PC-3 (cell line): ENCODE results near the gene TEDC1. TPM values are rescaled to one million over a fixed set of nuclear protein-coding genes. Genes with fewer than 3 reads are reported as not detected.

Experiments used
- ATAC-seq: fragments of 200-7000 bp; cut with Tn5 transposase; 2 replicates; pipeline ENCODE4 v1.9.1; 2020; ENCODE audit warnings: mild to moderate bottlenecking, moderate library complexity
- BruUV-seq: library from RNA; stranded (reverse); fragments of 400-500 nt; replicated peaks from 2 replicates; lab custom pipeline; 2021; lab: Mats Ljungman, UMichigan
- CTCF ChIA-PET: fragments of 300-600 bp; sonication (Branson Sonifier 250); formaldehyde crosslinking; loops from one replicate; lab custom pipeline; 2022; ENCODE audit warnings: antibody characterized with exemption; lab: Charles Lee
- POLR2A ChIA-PET: fragments of 300-600 bp; sonication (Branson Sonifier 250); formaldehyde crosslinking; loops from one replicate; lab custom pipeline; 2022; ENCODE audit warnings: antibody characterized with exemption; ENCODE audit not compliant: unreplicated experiment; lab: Charles Lee
- DNase-seq: peaks from one replicate; pipeline ENCODE4 v3.0.0-alpha.2; 2015
- H2AFZ ChIP-seq: fragments of 300-600 bp; sonication (generic); 2 replicates; pipeline ENCODE4 v1.6.0; 2016; ENCODE audit warnings: antibody characterized with exemption, low read length
- H3F3A ChIP-seq: fragments of 300-600 bp; sonication (generic); one replicate; pipeline ENCODE4 v1.6.0; 2017; ENCODE audit warnings: antibody characterized with exemption, low read length, control low read depth, mild to moderate bottlenecking; ENCODE audit not compliant: unreplicated experiment
- H3K27ac ChIP-seq: fragments of 300-600 bp; sonication (generic); 2 replicates; pipeline ENCODE4 v1.5.1; 2016; ENCODE audit warnings: mild to moderate bottlenecking, low read length
- H3K27me3 ChIP-seq: fragments of 300-600 bp; sonication (generic); 2 replicates; pipeline ENCODE4 v1.6.1; 2016; ENCODE audit warnings: low read length, mixed read lengths
- H3K36me3 ChIP-seq: fragments of 300-600 bp; sonication (generic); 2 replicates; pipeline ENCODE4 v1.6.1; 2016; ENCODE audit warnings: low read depth, mixed run types, low read length, mixed read lengths
- H3K4me1 ChIP-seq: fragments of 300-600 bp; sonication (generic); 2 replicates; pipeline ENCODE4 v1.5.1; 2016; ENCODE audit warnings: low read length; ENCODE audit not compliant: insufficient read depth
- H3K4me2 ChIP-seq: fragments of 300-600 bp; sonication (generic); 2 replicates; pipeline ENCODE4 v1.6.0; 2016; ENCODE audit warnings: low read length
- H3K4me3 ChIP-seq: fragments of 300-600 bp; sonication (generic); 2 replicates; pipeline ENCODE4 v1.5.1; 2016; ENCODE audit warnings: mild to moderate bottlenecking, low read length, mixed read lengths
- H3K79me2 ChIP-seq: fragments of 300-600 bp; sonication (generic); 2 replicates; pipeline ENCODE4 v1.6.1; 2017; ENCODE audit warnings: low read length, mixed read lengths
- H3K9ac ChIP-seq: fragments of 300-600 bp; sonication (generic); 2 replicates; pipeline ENCODE4 v1.6.0; 2016; ENCODE audit warnings: mild to moderate bottlenecking, low read length
- H3K9me2 ChIP-seq: fragments of 300-600 bp; sonication (generic); replicated peaks from 2 replicates; pipeline ENCODE4 v1.6.1; 2016; ENCODE audit warnings: mixed run types, low read length, mixed read lengths
- H3K9me3 ChIP-seq: fragments of 300-600 bp; sonication (generic); 2 replicates; pipeline ENCODE4 v1.6.1; 2016; ENCODE audit warnings: low read length, mixed read lengths
- H4K20me1 ChIP-seq: fragments of 300-600 bp; sonication (generic); 2 replicates; pipeline ENCODE4 v1.6.1; 2016; ENCODE audit warnings: low read length, mixed read lengths
- EZH2 ChIP-seq: fragments of 300-600 bp; sonication (generic); IDR thresholded peaks from one replicate; pipeline ENCODE4 v1.6.1; 2017; ENCODE audit warnings: antibody characterized with exemption, mild to moderate bottlenecking, low read length; ENCODE audit not compliant: unreplicated experiment
- EZH2phosphoT487 ChIP-seq: fragments of 300-600 bp; sonication (generic); IDR thresholded peaks from 2 replicates; pipeline ENCODE4 v1.6.1; 2018; ENCODE audit warnings: mild to moderate bottlenecking, antibody characterized with exemption, low read length, borderline replicate concordance
- intact Hi-C: fragments of 100-400 bp; cut with micrococcal nuclease; formaldehyde crosslinking; loops from 2 replicates; pipeline ENCODE4 v1.9.0; 2023
- total RNA-seq: library from RNA; depleted of rRNA; stranded (reverse); fragments of >200 nt; gene quantifications from 2 replicates; pipeline ENCODE4 v1.2.3, GENCODE V29; 2014
- TF ChIP-seq, protein P1 (sequence below): fragments of 300-600 bp; sonication (generic); conservative IDR thresholded peaks from 2 replicates; pipeline ENCODE4 v1.5.1; 2017; ENCODE audit warnings: antibody characterized with exemption, low read depth, mild to moderate bottlenecking, low read length

The TEDC1 gene
- total RNA-seq, 1 experiment from 2014 or later: 66.7 TPM

DNA sequence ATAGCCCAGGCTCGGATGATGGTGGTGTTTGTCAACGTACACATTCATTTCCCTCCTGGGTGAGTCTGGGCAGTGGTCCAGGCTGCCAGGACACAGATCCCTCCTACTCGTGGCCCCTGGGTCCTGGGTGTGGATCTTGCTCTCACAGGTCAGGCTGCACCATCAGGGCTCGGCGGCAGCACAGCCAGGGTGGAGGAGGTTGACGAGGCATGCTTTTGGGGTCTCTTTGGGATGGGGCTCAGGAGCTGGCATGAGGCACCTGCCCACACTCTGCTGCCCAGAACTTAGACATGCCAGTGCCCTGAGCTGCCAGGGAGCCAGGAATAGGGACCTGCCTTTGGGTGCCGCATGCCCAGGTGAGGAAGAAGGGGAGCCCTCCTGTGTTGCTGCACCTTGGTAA lies 45.0 kb downstream of the TEDC1 start:
- no peak overlapping the region for H3K9ac ChIP-seq
- BruUV-seq: no TSS peak
- ATAC-seq (no peak), DNase-seq (no peak)
- intact Hi-C loops: no loop called here
- peaks cover 11% of the 10 kb centered on the region; the same call in 1 of the 2 replicates for H3K27me3 ChIP-seq
- H3K9me3 ChIP-seq: no peaks in the 10 kb centered on the region
- H3K4me2 ChIP-seq: no peak overlapping the region
- no peak overlapping the region for H3K27ac ChIP-seq
- TF ChIP-seq EZH2 (no peak), EZH2phosphoT487 (no peak)
- TF ChIP-seq, protein P1, sequence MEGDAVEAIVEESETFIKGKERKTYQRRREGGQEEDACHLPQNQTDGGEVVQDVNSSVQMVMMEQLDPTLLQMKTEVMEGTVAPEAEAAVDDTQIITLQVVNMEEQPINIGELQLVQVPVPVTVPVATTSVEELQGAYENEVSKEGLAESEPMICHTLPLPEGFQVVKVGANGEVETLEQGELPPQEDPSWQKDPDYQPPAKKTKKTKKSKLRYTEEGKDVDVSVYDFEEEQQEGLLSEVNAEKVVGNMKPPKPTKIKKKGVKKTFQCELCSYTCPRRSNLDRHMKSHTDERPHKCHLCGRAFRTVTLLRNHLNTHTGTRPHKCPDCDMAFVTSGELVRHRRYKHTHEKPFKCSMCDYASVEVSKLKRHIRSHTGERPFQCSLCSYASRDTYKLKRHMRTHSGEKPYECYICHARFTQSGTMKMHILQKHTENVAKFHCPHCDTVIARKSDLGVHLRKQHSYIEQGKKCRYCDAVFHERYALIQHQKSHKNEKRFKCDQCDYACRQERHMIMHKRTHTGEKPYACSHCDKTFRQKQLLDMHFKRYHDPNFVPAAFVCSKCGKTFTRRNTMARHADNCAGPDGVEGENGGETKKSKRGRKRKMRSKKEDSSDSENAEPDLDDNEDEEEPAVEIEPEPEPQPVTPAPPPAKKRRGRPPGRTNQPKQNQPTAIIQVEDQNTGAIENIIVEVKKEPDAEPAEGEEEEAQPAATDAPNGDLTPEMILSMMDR: no peak
- POLR2A ChIA-PET: no interaction called here
- H3K4me3 ChIP-seq: no peak overlapping the region
- no peaks in the 10 kb centered on the region for H3K79me2 ChIP-seq
- H2AFZ ChIP-seq: no peak overlapping the region
- H4K20me1 ChIP-seq: no peaks in the 10 kb centered on the region
- CTCF ChIA-PET: interaction anchor here (1.1 kb wide), 1 partner anchor 12 kb away, joined by 3 read pairs; no protein-coding TSS in a partner anchor
- H3F3A ChIP-seq: no peaks in the 10 kb centered on the region
- H3K36me3 ChIP-seq: no peaks in the 10 kb centered on the region; the same call in 1 of the 2 replicates
- H3K4me1 ChIP-seq: peaks cover 5% of the 10 kb centered on the region
- H3K9me2 ChIP-seq: no peaks in the 10 kb centered on the region

DNA sequence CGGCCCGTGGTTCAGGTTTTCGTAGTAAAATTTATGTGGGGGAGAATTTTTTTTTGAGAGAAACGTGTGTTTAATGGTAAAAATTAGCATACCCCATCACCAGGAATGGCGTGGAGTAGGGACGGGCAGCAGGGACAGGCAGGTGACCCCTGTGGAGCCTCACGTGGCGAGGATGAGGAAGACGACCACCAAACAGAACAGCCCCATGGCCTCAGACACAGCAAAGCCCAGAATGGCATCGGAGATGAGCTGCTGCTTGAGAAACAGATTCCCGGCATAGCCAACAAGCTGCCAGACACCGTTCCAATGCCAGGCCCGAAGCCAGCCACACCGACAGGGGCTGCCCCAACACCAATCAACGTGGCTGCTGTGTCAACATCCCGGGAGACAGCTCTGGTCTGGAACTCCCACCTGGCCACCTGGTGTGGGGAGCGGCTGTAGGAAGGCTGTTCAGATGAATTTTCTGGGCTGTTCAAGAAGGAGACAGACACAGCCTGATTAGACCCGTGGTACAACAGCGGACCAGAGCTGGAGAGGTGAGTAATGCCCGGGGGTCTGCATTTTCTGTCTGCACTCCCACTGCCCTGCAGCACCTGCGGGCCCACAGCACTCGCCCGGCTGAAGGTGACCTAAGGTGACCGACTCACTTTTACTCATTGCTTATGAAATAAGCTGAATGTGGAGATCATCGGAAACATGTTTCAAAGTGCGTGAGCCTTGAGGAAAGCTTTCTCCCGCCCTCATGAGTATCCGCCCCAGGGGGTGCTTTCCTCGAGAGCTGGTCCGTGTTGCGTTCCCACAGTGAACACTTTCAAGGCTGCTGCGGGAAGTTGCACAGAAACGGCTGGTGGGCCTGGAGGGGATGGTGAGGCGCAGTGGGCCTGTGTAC lies 45.9 kb downstream of the TEDC1 start:
- H3F3A ChIP-seq: no peaks in the 10 kb centered on the region
- H3K4me3 ChIP-seq: no peak overlapping the region
- H3K36me3 ChIP-seq: no peaks in the 10 kb centered on the region; the same call in 1 of the 2 replicates
- H3K79me2 ChIP-seq: no peaks in the 10 kb centered on the region
- TF ChIP-seq EZH2phosphoT487 (no peak), EZH2 (no peak)
- TF ChIP-seq, protein P1: no peak
- peaks cover 5% of the 10 kb centered on the region for H3K4me1 ChIP-seq
- H3K27me3 ChIP-seq: peaks cover 15% of the 10 kb centered on the region
- 0 out of 2 replicates have a peak overlapping the region, but pooled peaks have one; percentile 25 for H3K9ac ChIP-seq
- ATAC-seq (no peak), DNase-seq (peak; percentile 19)
- no peak overlapping the region for H2AFZ ChIP-seq
- H3K9me3 ChIP-seq: no peaks in the 10 kb centered on the region
- H3K27ac ChIP-seq: no peak overlapping the region
- intact Hi-C loops: no loop called here
- POLR2A ChIA-PET: no interaction called here
- 0 out of 2 replicates have a peak overlapping the region, but pooled peaks have one; percentile 69 for H3K4me2 ChIP-seq
- H4K20me1 ChIP-seq: no peaks in the 10 kb centered on the region
- CTCF ChIA-PET: interaction anchor here (1.1 kb wide), 1 partner anchor 11 kb away, joined by 3 read pairs; no protein-coding TSS in a partner anchor
- H3K9me2 ChIP-seq: no peaks in the 10 kb centered on the region
- no TSS peak for BruUV-seq
